Type B pancreatic cell (in vitro differentiated cells): Measurements from ENCODE around the gene GUCY1B1. TPM values are rescaled to one million over a fixed set of nuclear protein-coding genes. Genes with fewer than 3 reads are reported as not detected.
A peak's percentile ranks its signal among the peaks of the same experiment; 100 is the strongest.

Experiments used
- DNase-seq: peaks from one replicate; pipeline ENCODE4 v3.0.0; 2021; ENCODE audit warnings: mixed read lengths; ENCODE audit not compliant: unreplicated experiment; ENCODE audit errors: extremely low spot score
- H3K27ac Mint-ChIP-seq: 2 replicates; pipeline ENCODE4 v1.8.0; 2021; ENCODE audit warnings: mild to moderate bottlenecking, mixed read lengths
- H3K27me3 Mint-ChIP-seq: 2 replicates; pipeline ENCODE4 v1.8.0; 2021; ENCODE audit warnings: mixed read lengths
- H3K36me3 Mint-ChIP-seq: 2 replicates; pipeline ENCODE4 v1.8.0; 2021; ENCODE audit warnings: mixed read lengths
- H3K4me1 Mint-ChIP-seq: one replicate; pipeline ENCODE4 v1.8.0; 2021; ENCODE audit warnings: mixed read lengths; ENCODE audit not compliant: unreplicated experiment
- H3K4me3 Mint-ChIP-seq: 2 replicates; pipeline ENCODE4 v1.8.0; 2021; ENCODE audit warnings: mild to moderate bottlenecking, mixed read lengths
- H3K9me3 Mint-ChIP-seq: 2 replicates; pipeline ENCODE4 v1.8.0; 2021; ENCODE audit warnings: mixed read lengths
- total RNA-seq: library from RNA; stranded (reverse); gene quantifications from 2 replicates; pipeline ENCODE4 v1.2.1, GENCODE V29; 2021; ENCODE audit warnings: low replicate concordance
- TF ChIP-seq, protein P1 (sequence below): fragments of 200-600 bp; sonication (generic); conservative IDR thresholded peaks from 2 replicates; pipeline ENCODE4 v1.5.0; 2021; ENCODE audit warnings: antibody characterized with exemption, mild to moderate bottlenecking

GUCY1B1 gene
- total RNA-seq, 1 donor from 2014 or later, result 6.6 TPM

DNA sequence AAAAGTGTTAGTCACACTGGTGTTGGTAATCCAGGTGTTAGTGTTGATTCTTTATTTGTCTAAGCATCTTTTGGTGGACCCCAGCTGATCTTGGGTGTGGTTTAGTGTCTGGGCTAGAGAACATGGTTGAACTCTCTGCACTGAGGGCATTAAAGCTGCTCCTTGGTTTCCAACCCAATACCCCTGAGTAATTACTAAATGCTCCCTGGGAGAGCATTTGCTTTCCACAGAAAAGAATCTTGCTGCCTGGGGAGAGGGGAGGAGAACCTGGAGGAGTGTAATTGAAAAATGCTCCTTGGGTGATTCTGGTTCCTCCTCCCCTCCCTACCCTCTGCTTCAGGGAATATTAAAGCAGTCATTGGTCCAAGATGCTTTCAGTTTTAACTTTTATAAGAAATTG, 3.1 kb downstream of the GUCY1B1 start:
- Mint-ChIP-seq H3K4me1 (peaks cover 9% of the 10 kb centered on the region), H3K27me3 (peaks cover 4% of the 10 kb centered on the region), H3K9me3 (peaks cover 4% of the 10 kb centered on the region), H3K27ac (no peak overlapping the region), H3K4me3 (peak overlapping the region; percentile 54), H3K36me3 (no peaks in the 10 kb centered on the region)
- DNase-seq, result no peak
- TF ChIP-seq, protein P1, sequence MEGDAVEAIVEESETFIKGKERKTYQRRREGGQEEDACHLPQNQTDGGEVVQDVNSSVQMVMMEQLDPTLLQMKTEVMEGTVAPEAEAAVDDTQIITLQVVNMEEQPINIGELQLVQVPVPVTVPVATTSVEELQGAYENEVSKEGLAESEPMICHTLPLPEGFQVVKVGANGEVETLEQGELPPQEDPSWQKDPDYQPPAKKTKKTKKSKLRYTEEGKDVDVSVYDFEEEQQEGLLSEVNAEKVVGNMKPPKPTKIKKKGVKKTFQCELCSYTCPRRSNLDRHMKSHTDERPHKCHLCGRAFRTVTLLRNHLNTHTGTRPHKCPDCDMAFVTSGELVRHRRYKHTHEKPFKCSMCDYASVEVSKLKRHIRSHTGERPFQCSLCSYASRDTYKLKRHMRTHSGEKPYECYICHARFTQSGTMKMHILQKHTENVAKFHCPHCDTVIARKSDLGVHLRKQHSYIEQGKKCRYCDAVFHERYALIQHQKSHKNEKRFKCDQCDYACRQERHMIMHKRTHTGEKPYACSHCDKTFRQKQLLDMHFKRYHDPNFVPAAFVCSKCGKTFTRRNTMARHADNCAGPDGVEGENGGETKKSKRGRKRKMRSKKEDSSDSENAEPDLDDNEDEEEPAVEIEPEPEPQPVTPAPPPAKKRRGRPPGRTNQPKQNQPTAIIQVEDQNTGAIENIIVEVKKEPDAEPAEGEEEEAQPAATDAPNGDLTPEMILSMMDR, result no peak

DNA sequence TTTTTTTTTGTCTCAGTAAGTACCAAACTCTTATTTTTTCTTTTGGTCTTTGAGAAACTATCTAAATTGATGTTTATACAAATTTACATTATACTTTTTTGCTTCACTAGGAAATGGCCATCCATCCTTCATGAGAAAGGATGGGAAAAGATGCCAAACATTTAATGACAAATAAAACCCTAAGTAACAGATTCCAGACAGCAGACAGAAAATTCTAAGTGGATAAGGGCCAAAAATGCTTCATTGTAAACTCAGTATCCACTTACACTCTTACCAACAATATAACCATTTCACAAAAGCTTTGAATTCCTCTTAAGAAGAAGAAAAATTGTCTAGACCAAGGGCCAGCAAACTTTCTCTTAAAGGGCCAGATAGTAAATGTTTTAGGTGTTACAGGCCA, 3.5 kb downstream of the GUCY1B1 start:
- no peak for DNase-seq
- H3K9me3 Mint-ChIP-seq, result peaks cover 4% of the 10 kb centered on the region
- H3K27ac Mint-ChIP-seq, result no peak overlapping the region
- peaks cover 4% of the 10 kb centered on the region for H3K27me3 Mint-ChIP-seq
- no peak overlapping the region for H3K4me3 Mint-ChIP-seq
- TF ChIP-seq, protein P1, result no peak
- peaks cover 9% of the 10 kb centered on the region for H3K4me1 Mint-ChIP-seq
- no peaks in the 10 kb centered on the region for H3K36me3 Mint-ChIP-seq

DNA sequence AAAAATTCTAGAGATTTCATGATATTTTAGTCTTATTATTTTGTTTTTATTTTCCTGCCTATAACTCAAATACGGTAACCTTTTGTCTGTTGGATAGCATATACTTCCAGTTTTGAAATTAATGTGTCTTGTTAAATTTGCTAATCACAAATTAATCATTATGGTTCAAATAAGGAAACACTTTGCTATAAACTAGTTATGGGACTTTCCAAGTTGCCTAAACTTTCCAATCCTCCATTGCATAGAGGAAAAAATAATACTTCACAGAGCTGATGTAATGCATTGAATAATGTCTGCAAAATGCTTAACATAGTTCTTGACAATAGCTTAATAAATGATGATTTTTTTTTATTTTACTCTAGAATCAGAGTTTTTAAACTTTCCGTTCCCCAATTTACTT, 4.7 kb downstream of the GUCY1B1 start:
- no peak overlapping the region for H3K27ac Mint-ChIP-seq
- TF ChIP-seq, protein P1, result no peak
- H3K9me3 Mint-ChIP-seq, result peaks cover 2% of the 10 kb centered on the region
- no peaks in the 10 kb centered on the region for H3K36me3 Mint-ChIP-seq
- no peak for DNase-seq
- no peak overlapping the region for H3K4me3 Mint-ChIP-seq
- H3K27me3 Mint-ChIP-seq, result peaks cover 4% of the 10 kb centered on the region
- H3K4me1 Mint-ChIP-seq, result peaks cover 7% of the 10 kb centered on the region

DNA sequence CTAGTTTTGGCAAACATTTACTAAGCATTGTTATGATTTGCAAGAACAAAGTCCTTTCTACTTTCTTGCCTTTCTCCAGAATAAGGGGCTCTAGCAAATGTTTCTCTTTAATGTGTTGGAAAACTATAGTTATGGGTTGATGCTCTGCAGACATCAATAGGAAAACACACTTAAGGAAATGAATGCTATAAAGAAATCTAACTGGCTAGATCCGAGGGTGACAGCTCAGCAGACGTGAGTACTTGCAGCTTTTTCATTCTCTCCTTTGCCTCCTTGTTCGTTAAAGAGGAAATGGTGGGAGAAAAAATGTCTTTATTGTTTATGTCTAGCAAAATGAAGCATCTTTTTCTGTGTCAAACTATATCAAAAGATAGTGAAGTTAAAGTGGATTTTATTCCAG, 6.3 kb downstream of the GUCY1B1 start:
- Mint-ChIP-seq H3K4me3 (no peak overlapping the region), H3K4me1 (peaks cover 8% of the 10 kb centered on the region), H3K27ac (no peak overlapping the region), H3K36me3 (no peaks in the 10 kb centered on the region), H3K9me3 (no peaks in the 10 kb centered on the region), H3K27me3 (peaks cover 4% of the 10 kb centered on the region)
- DNase-seq, result no peak
- TF ChIP-seq, protein P1, result no peak

DNA sequence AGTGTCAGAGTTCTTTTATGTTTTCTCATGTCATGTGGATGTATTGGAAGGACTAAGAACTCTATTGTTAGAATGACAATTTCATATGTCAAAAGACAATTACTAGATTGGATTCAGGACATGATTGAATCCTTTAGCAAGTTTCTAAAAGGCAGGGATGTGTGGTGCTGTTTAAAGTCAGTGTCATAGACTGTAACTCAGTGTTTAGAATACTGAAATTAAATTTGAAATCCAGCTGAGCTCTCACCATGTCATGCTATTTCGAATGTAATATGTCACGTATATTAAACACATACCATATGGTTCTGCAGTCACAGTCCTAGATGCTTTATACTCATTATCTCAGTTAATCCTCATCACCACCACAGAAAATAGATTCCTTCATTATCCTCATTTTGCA, 7.8 kb downstream of the GUCY1B1 start:
- no peak overlapping the region for H3K4me3 Mint-ChIP-seq
- no peaks in the 10 kb centered on the region for H3K36me3 Mint-ChIP-seq
- no peak overlapping the region for H3K27ac Mint-ChIP-seq
- peaks cover 3% of the 10 kb centered on the region for H3K4me1 Mint-ChIP-seq
- no peaks in the 10 kb centered on the region for H3K9me3 Mint-ChIP-seq
- DNase-seq, result no peak
- no peaks in the 10 kb centered on the region for H3K27me3 Mint-ChIP-seq
- TF ChIP-seq, protein P1, result no peak

DNA sequence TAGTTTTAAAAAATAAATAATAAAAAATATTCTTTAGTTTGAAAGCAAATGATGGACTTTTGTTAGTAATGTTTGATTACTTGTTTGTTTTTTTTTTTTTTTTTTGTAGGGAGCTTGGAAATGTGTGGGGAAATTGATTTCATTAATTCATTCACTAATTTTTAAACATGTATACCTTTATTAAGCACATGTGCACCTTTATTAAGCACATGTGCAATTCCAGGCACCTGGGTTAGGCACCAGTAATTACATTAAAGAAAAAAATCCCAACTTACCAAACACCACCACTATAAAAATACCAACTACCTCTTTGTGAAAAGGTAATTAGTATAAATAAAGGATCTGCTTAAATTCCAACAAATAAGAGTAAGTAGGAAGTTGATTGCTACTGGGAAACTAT, 9.5 kb downstream of the GUCY1B1 start:
- TF ChIP-seq, protein P1, result no peak
- Mint-ChIP-seq H3K9me3 (no peaks in the 10 kb centered on the region), H3K27ac (no peak overlapping the region), H3K27me3 (no peaks in the 10 kb centered on the region), H3K4me1 (peaks cover 3% of the 10 kb centered on the region), H3K36me3 (no peaks in the 10 kb centered on the region), H3K4me3 (no peak overlapping the region)
- DNase-seq, result no peak
